SK-N-SH treated with all-trans-retinoic acid at 6 μM for 48 hours (cell line): Measurements from ENCODE around the gene LCLAT1.

ENCODE experiments used
- ATAC-seq: fragments of 200-7000 bp; cut with Tn5 transposase; 3 replicates; pipeline ENCODE4 v1.9.1; 2020; ENCODE audit warnings: mild to moderate bottlenecking, moderate library complexity
- ARNTL ChIP-seq: fragments of 450-650 bp; formaldehyde crosslinking; IDR thresholded peaks from 2 replicates; pipeline ENCODE4 v1.5.0; 2020; ENCODE audit warnings: low read depth, mild to moderate bottlenecking, moderate library complexity, borderline replicate concordance
- BACH2 ChIP-seq: fragments of 250-450 bp; sonication (Bioruptor Pico); IDR thresholded peaks from 2 replicates; pipeline ENCODE4 v1.9.0; 2021; ENCODE audit warnings: mild to moderate bottlenecking, borderline replicate concordance
- CSDC2 ChIP-seq: fragments of 250-450 bp; sonication (Bioruptor Pico); IDR thresholded peaks from 2 replicates; pipeline ENCODE4 v1.5.0; 2020; ENCODE audit warnings: mild to moderate bottlenecking, moderate library complexity
- ESRRG ChIP-seq: fragments of 250-450 bp; sonication (Bioruptor Pico); IDR thresholded peaks from 2 replicates; pipeline ENCODE4 v1.6.1; 2021; ENCODE audit warnings: mild to moderate bottlenecking
- GLIS3 ChIP-seq: fragments of 250-450 bp; sonication (Bioruptor Pico); IDR thresholded peaks from 2 replicates; pipeline ENCODE4 v1.5.0; 2020; ENCODE audit warnings: mild to moderate bottlenecking, moderate library complexity
- OSR1 ChIP-seq: fragments of 250-450 bp; sonication (Bioruptor Pico); IDR thresholded peaks from 2 replicates; pipeline ENCODE4 v1.8.0; 2022; ENCODE audit warnings: moderate library complexity, mild to moderate bottlenecking, inconsistent platforms
- POU6F1 ChIP-seq: fragments of 250-450 bp; sonication (Bioruptor Pico); IDR thresholded peaks from 2 replicates; pipeline ENCODE4 v1.8.0; 2021; ENCODE audit warnings: low read depth, mild to moderate bottlenecking, moderate library complexity, borderline replicate concordance
- PPARA ChIP-seq: fragments of 250-450 bp; sonication (Bioruptor Pico); IDR thresholded peaks from 2 replicates; pipeline ENCODE4 v1.5.0; 2020; ENCODE audit warnings: mild to moderate bottlenecking, borderline replicate concordance
- RARB ChIP-seq: fragments of 250-450 bp; sonication (Bioruptor Pico); IDR thresholded peaks from 2 replicates; pipeline ENCODE4 v1.8.0; 2021; ENCODE audit warnings: mild to moderate bottlenecking, moderate library complexity
- SNAI2 ChIP-seq: fragments of 250-450 bp; sonication (Bioruptor Pico); IDR thresholded peaks from 2 replicates; pipeline ENCODE4 v1.5.0; 2020; ENCODE audit warnings: mild to moderate bottlenecking, moderate library complexity
- TCF4 ChIP-seq: fragments of 250-450 bp; sonication (Bioruptor Pico); IDR thresholded peaks from 2 replicates; pipeline ENCODE4 v1.8.0; 2021; ENCODE audit warnings: mild to moderate bottlenecking, moderate library complexity, borderline replicate concordance
- TOX ChIP-seq: fragments of 250-450 bp; sonication (Bioruptor Pico); IDR thresholded peaks from 2 replicates; pipeline ENCODE4 v1.8.0; 2021; ENCODE audit warnings: mild to moderate bottlenecking, moderate library complexity, borderline replicate concordance
- TSHZ2 ChIP-seq: fragments of 250-450 bp; sonication (Bioruptor Pico); IDR thresholded peaks from 2 replicates; pipeline ENCODE4 v1.5.0; 2020; ENCODE audit warnings: mild to moderate bottlenecking, moderate library complexity
- ZC3H10 ChIP-seq: fragments of 250-450 bp; sonication (Bioruptor Pico); IDR thresholded peaks from 2 replicates; pipeline ENCODE4 v1.5.1; 2021; ENCODE audit warnings: mild to moderate bottlenecking, moderate library complexity
- ZFP3 ChIP-seq: fragments of 250-450 bp; sonication (Bioruptor Pico); IDR thresholded peaks from 2 replicates; pipeline ENCODE4 v1.5.0; 2020; ENCODE audit warnings: mild to moderate bottlenecking, moderate library complexity
- ZFP30 ChIP-seq: fragments of 450-650 bp; formaldehyde crosslinking; IDR thresholded peaks from 2 replicates; pipeline ENCODE4 v1.5.0; 2022; ENCODE audit warnings: mild to moderate bottlenecking, moderate library complexity
- ZNF565 ChIP-seq: fragments of 450-650 bp; formaldehyde crosslinking; conservative IDR thresholded peaks from 2 replicates; pipeline ENCODE4 v1.5.0; 2020; ENCODE audit warnings: low read depth, mild to moderate bottlenecking, moderate library complexity
- ZNF70 ChIP-seq: fragments of 450-650 bp; formaldehyde crosslinking; IDR thresholded peaks from 2 replicates; pipeline ENCODE4 v1.5.0; 2020; ENCODE audit warnings: mild to moderate bottlenecking, moderate library complexity
- ZNF8 ChIP-seq: fragments of 450-650 bp; formaldehyde crosslinking; IDR thresholded peaks from 2 replicates; pipeline ENCODE4 v1.5.0; 2020; ENCODE audit warnings: mild to moderate bottlenecking, moderate library complexity
- TF ChIP-seq, protein P1 (sequence below): fragments of 250-450 bp; sonication (Bioruptor Pico); IDR thresholded peaks from 2 replicates; pipeline ENCODE4 v1.5.1; 2021; ENCODE audit warnings: mild to moderate bottlenecking, moderate library complexity
- TF ChIP-seq, protein P2 (sequence below): fragments of 250-450 bp; sonication (Bioruptor Pico); IDR thresholded peaks from 2 replicates; pipeline ENCODE4 v1.5.1; 2020; ENCODE audit warnings: low read depth, mild to moderate bottlenecking, moderate library complexity

The LCLAT1 gene

GRCh38 chr2:30470426-30470825 lies 23.4 kb downstream of the LCLAT1 start:
- no peak for ATAC-seq
- TF ChIP-seq ZNF8 (CRISPR knock-in tag) (no peak), PPARA (no peak), ZNF70 (CRISPR knock-in tag) (no peak), SNAI2 (no peak), ESRRG (CRISPR knock-in tag) (no peak), RARB (CRISPR knock-in tag) (no peak), CSDC2 (CRISPR knock-in tag) (no peak), POU6F1 (CRISPR knock-in tag) (no peak), TCF4 (CRISPR knock-in tag) (no peak), ZC3H10 (no peak), OSR1 (CRISPR knock-in tag) (no peak)
- TF ChIP-seq, protein P1, sequence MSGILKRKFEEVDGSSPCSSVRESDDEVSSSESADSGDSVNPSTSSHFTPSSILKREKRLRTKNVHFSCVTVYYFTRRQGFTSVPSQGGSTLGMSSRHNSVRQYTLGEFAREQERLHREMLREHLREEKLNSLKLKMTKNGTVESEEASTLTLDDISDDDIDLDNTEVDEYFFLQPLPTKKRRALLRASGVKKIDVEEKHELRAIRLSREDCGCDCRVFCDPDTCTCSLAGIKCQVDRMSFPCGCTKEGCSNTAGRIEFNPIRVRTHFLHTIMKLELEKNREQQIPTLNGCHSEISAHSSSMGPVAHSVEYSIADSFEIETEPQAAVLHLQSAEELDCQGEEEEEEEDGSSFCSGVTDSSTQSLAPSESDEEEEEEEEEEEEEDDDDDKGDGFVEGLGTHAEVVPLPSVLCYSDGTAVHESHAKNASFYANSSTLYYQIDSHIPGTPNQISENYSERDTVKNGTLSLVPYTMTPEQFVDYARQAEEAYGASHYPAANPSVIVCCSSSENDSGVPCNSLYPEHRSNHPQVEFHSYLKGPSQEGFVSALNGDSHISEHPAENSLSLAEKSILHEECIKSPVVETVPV = no peak
- TF ChIP-seq, protein P2, sequence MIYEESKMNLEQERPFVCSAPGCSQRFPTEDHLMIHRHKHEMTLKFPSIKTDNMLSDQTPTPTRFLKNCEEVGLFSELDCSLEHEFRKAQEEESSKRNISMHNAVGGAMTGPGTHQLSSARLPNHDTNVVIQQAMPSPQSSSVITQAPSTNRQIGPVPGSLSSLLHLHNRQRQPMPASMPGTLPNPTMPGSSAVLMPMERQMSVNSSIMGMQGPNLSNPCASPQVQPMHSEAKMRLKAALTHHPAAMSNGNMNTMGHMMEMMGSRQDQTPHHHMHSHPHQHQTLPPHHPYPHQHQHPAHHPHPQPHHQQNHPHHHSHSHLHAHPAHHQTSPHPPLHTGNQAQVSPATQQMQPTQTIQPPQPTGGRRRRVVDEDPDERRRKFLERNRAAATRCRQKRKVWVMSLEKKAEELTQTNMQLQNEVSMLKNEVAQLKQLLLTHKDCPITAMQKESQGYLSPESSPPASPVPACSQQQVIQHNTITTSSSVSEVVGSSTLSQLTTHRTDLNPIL (CRISPR knock-in tag) = no peak

- ATAC-seq = no peak
- TF ChIP-seq SNAI2 = no peak
- TF ChIP-seq TOX (CRISPR knock-in tag) = no peak
- no peak for TF ChIP-seq ZFP30 (CRISPR knock-in tag)
- no peak for TF ChIP-seq ARNTL
- no peak for TF ChIP-seq BACH2 (CRISPR knock-in tag)
- TF ChIP-seq, protein P1 = no peak
- no peak for TF ChIP-seq TSHZ2 (CRISPR knock-in tag)
- no peak for TF ChIP-seq GLIS3 (CRISPR knock-in tag)
- no peak for TF ChIP-seq TCF4 (CRISPR knock-in tag)
- TF ChIP-seq ZFP3 (CRISPR knock-in tag) = no peak
- no peak for TF ChIP-seq CSDC2 (CRISPR knock-in tag)
Measured at GRCh38 chr2:30472326-30472725, 25.3 kb downstream of the LCLAT1 start.

DNA sequence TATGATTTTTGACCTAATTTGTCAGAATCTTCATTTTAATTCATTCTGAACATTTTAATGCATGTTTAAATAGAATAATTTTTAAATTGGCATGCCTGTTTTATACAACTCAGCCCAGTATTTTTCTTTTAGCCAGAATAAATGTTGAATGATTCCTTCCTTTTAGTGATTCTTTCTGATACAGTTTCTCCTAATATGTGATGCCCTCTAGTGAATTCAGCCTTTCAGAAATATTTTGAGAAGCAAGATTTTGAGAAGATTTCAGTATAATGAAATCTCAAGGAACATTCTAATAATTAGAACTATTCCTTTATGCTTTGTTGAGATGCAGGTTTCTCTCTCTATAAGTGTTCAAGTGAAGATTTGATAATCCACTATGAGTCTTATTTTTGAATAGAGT lies 28.5 kb downstream of the LCLAT1 start:
- TF ChIP-seq ZNF70 (CRISPR knock-in tag) (no peak), ZNF8 (CRISPR knock-in tag) (no peak), TCF4 (CRISPR knock-in tag) (no peak)
- no peak for ATAC-seq

DNA sequence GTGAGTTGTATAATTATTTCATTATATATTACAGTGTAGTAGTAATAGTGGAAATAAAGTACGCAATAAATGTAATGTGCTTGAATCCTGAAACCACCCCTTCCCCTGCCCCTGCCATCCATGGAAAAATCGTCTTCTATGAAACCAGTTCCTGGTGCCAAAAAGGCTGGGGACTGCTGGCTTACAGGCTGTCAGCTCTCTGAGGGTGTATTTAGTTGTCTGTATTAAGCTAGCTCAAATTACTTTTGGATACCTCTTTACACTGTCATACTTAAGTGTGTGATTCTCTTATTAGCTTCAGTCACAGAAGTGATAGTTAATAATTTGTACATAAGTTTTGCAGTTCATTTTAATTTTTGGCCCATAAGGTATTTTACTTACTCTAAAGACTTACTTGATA lies 29.6 kb downstream of the LCLAT1 start:
- TF ChIP-seq ARNTL = no peak
- no peak for TF ChIP-seq TSHZ2 (CRISPR knock-in tag)
- TF ChIP-seq GLIS3 (CRISPR knock-in tag) = no peak
- no peak for TF ChIP-seq ZC3H10
- no peak for TF ChIP-seq ZNF70 (CRISPR knock-in tag)
- no peak for TF ChIP-seq PPARA
- no peak for TF ChIP-seq ZNF565 (CRISPR knock-in tag)
- no peak for TF ChIP-seq ESRRG (CRISPR knock-in tag)
- no peak for TF ChIP-seq CSDC2 (CRISPR knock-in tag)
- no peak for TF ChIP-seq OSR1 (CRISPR knock-in tag)
- TF ChIP-seq, all 23 proteins: peak for 0
- ATAC-seq = no peak
